ENCODE results near the gene IGLL1.
A peak's percentile ranks its signal among the peaks of the same experiment; 100 is the strongest.

The IGLL1 gene

GRCh38 chr22:23613193-23613972, 33.3 kb upstream of the IGLL1 start:
- DNase-seq (ENCODE audit: low read depth), result peak; percentile 17
- no peak overlapping the region for H3K4me3 ChIP-seq (ENCODE audit: low read length)
- TF ChIP-seq CTCF (IDR thresholded peaks at IDR 0.05; ENCODE audit: insufficient read depth, low read depth, low read length, missing control alignments), result no peak

GRCh38 chr22:23609983-23610781, 30.1 kb upstream of the IGLL1 start:
- DNase-seq (ENCODE audit: low read depth), result no peak
- H3K4me3 ChIP-seq (ENCODE audit: low read length), result no peak overlapping the region
- TF ChIP-seq CTCF (IDR thresholded peaks at IDR 0.05; ENCODE audit: insufficient read depth, low read depth, low read length, missing control alignments), result no peak

- DNase-seq (ENCODE audit: low read depth), result no peak
- H3K4me3 ChIP-seq (ENCODE audit: low read length), result no peak overlapping the region
- no peak for TF ChIP-seq CTCF (IDR thresholded peaks at IDR 0.05; ENCODE audit: insufficient read depth, low read depth, low read length, missing control alignments)
These were observed 28.5 kb upstream of the IGLL1 start for GRCh38 chr22:23608583-23608982.

GRCh38 chr22:23606204-23607131, 26.4 kb upstream of the IGLL1 start:
- no peak for TF ChIP-seq CTCF (IDR thresholded peaks at IDR 0.05; ENCODE audit: insufficient read depth, low read depth, low read length, missing control alignments)
- no peak overlapping the region for H3K4me3 ChIP-seq (ENCODE audit: low read length)
- no peak for DNase-seq (ENCODE audit: low read depth)

GRCh38 chr22:23604939-23605712, 25.0 kb upstream of the IGLL1 start:
- TF ChIP-seq CTCF (IDR thresholded peaks at IDR 0.05; ENCODE audit: insufficient read depth, low read depth, low read length, missing control alignments), result no peak
- DNase-seq (ENCODE audit: low read depth), result no peak
- no peak overlapping the region for H3K4me3 ChIP-seq (ENCODE audit: low read length)

GRCh38 chr22:23603266-23603665, 23.2 kb upstream of the IGLL1 start:
- TF ChIP-seq CTCF (IDR thresholded peaks at IDR 0.05; ENCODE audit: insufficient read depth, low read depth, low read length, missing control alignments), result no peak
- H3K4me3 ChIP-seq (ENCODE audit: low read length), result no peak overlapping the region

More at GRCh38 chr22:23603266-23603665, 23.2 kb upstream of the IGLL1 start:
- no peak for DNase-seq (ENCODE audit: low read depth)
